Sigmoid colon (tissue), 7 donors: ENCODE measurements around the gene VWA3B. TPM values are rescaled to one million over a fixed set of nuclear protein-coding genes. Genes with fewer than 3 reads are reported as not detected.
"Not testable (repeated sequence)": the region's sequence is repeated elsewhere in the genome, so short reads cannot be mapped to it uniquely, and the experiment has no call there.

ENCODE experiments used
- DNase-seq: peaks from one replicate; pipeline ENCODE4 v3.0.0-alpha.2; 2019
- H3K27ac ChIP-seq, 4 donors: fragments of 200-600 bp; sonication (generic); one replicate each; pipeline ENCODE4 v1.5.1; 2016 to 2019; ENCODE audit warnings: mild to moderate bottlenecking in 1 of 4
- H3K27me3 ChIP-seq, 3 donors: fragments of 200-600 bp; sonication (generic); one replicate each; pipeline ENCODE4 v1.5.1; 2019; ENCODE audit warnings: mild to moderate bottlenecking in 1 of 3
- H3K36me3 ChIP-seq, 4 donors: fragments of 200-600 bp; sonication (generic); one replicate each; pipeline ENCODE4 v1.5.1; 2016 to 2019
- H3K4me1 ChIP-seq, 4 donors: fragments of 200-600 bp; sonication (generic); one replicate each; pipeline ENCODE4 v1.5.1; 2017 to 2019
- H3K4me3 ChIP-seq, 4 donors: fragments of 200-600 bp; sonication (generic); one replicate each; pipeline ENCODE4 v1.5.1; 2017 to 2019; ENCODE audit warnings: mild to moderate bottlenecking in 2 of 4, moderate library complexity in 1 of 4
- H3K9me3 ChIP-seq, 4 donors: fragments of 200-600 bp in 3 of 4; sonication (generic) in 3 of 4; one replicate each; pipeline versions ENCODE4 v1.5.1 to v1.6.1; 2013 to 2019
- EP300 ChIP-seq, 4 donors: sonication (generic); formaldehyde crosslinking; IDR thresholded peaks; one replicate each; pipeline ENCODE4 v1.6.1; 2017; ENCODE audit warnings: antibody characterized with exemption in 4 of 4
- POLR2A ChIP-seq, 2 donors: fragments of 450-650 bp; IDR thresholded peaks; one replicate each; pipeline ENCODE4 v1.6.1; 2016; ENCODE audit warnings: antibody characterized with exemption in 2 of 2, mild to moderate bottlenecking in 2 of 2, moderate library complexity in 2 of 2
- POLR2AphosphoS5 ChIP-seq, 4 donors: sonication (generic); formaldehyde crosslinking; IDR thresholded peaks; one replicate each; pipeline ENCODE4 v1.6.1; 2017; ENCODE audit warnings: antibody characterized with exemption in 4 of 4
- WGBS, 2 donors: extraction: QIAGEN DNeasy Blood & Tissue Kit; methylation state at CpG; one replicate each; pipeline ENCODE4 v1.1.7; 2013; 5-methylcytosine and 5-hydroxymethylcytosine counted together
- intact Hi-C: fragments of 100-400 bp; cut with DNase I; formaldehyde crosslinking; loops from one replicate; pipeline ENCODE4 v1.15.1; 2023
- polyA plus RNA-seq, 3 donors: library from polyadenylated mRNA; stranded (reverse); fragments of 200-250 nt; gene quantifications; one replicate each; pipeline ENCODE4 v1.2.3, GENCODE V29; 2013
- total RNA-seq, 4 donors: library from RNA; depleted of rRNA; stranded (reverse); fragments of >200 nt; gene quantifications; one replicate each; pipeline ENCODE4 v1.1.0, GENCODE V29; 2016
- TF ChIP-seq, protein P1 (sequence below), 4 experiments: fragments of 450-650 bp in 3 of 4; fragments of 200-600 bp in 1 of 4; IDR thresholded peaks; one replicate each; pipeline ENCODE4 v1.5.1; 2016 to 2019; ENCODE audit warnings: antibody characterized with exemption in 4 of 4, mild to moderate bottlenecking in 3 of 4, moderate library complexity in 2 of 4
- donor health status: healthy with polysubstance abuse.
- donor health status: Bipolar disorder and iron deficiency.
- donor health status: healthy.

The VWA3B gene
- total and polyA plus RNA-seq, 7 donors = 0.55 to 1.4 (median 1.2) TPM; not detected in 3

- no peaks in the 10 kb centered on the region for H3K9me3 ChIP-seq
- H3K4me1 ChIP-seq = peaks cover 0 to 8% (median 0%) of the 10 kb centered on the region in 4 donors
- intact Hi-C loops = no loop called here
- H3K27me3 ChIP-seq = no peaks in the 10 kb centered on the region
- H3K4me3 ChIP-seq = no peak overlapping the region
- WGBS, 2 donors = 51 to 86% methylated on average over 8 of the region's 8 CpGs
- DNase-seq = no peak
- H3K27ac ChIP-seq = no peak overlapping the region
- no peaks in the 10 kb centered on the region for H3K36me3 ChIP-seq
- TF ChIP-seq POLR2A (IDR thresholded peaks at IDR 0.05) (no peak), POLR2AphosphoS5 (IDR thresholded peaks at IDR 0.05) (no peak), EP300 (IDR thresholded peaks at IDR 0.05) (no peak)
- TF ChIP-seq, protein P1, sequence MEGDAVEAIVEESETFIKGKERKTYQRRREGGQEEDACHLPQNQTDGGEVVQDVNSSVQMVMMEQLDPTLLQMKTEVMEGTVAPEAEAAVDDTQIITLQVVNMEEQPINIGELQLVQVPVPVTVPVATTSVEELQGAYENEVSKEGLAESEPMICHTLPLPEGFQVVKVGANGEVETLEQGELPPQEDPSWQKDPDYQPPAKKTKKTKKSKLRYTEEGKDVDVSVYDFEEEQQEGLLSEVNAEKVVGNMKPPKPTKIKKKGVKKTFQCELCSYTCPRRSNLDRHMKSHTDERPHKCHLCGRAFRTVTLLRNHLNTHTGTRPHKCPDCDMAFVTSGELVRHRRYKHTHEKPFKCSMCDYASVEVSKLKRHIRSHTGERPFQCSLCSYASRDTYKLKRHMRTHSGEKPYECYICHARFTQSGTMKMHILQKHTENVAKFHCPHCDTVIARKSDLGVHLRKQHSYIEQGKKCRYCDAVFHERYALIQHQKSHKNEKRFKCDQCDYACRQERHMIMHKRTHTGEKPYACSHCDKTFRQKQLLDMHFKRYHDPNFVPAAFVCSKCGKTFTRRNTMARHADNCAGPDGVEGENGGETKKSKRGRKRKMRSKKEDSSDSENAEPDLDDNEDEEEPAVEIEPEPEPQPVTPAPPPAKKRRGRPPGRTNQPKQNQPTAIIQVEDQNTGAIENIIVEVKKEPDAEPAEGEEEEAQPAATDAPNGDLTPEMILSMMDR (IDR thresholded peaks at IDR 0.05) = no peak
These were observed 36.3 kb downstream of the VWA3B start for GRCh38 chr2:98123286-98123685.

DNA sequence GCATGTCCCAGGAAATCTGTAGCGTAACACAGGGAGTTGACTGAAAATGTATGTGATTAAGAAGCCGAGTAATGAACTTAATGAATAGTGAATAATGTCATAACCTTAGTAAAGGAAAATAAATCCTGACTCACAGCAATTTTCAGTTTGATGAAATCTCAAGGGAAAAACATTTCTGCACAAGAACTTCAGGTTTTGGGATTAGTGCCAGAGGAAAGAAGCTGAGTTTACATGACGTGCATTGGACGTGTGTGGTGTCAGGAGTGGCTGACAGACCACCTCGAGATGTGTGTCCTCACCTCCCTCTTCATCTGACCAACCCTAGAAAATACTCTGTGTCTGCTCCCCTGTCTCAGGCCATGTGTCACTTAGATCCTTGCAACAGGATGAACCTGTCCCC is 39.1 kb downstream of the VWA3B start:
- 85 to 94% methylated on average over 5 of the region's 5 CpGs for WGBS, 2 donors
- intact Hi-C loops = no loop called here
- Histone ChIP-seq H3K36me3 (no peaks in the 10 kb centered on the region), H3K27me3 (no peaks in the 10 kb centered on the region), H3K27ac (peak overlapping the region in 2 of 4 donors; percentile 10 to 18), H3K4me3 (no peak overlapping the region), H3K4me1 (peaks cover 0 to 8% (median 0%) of the 10 kb centered on the region in 4 donors), H3K9me3 (no peaks in the 10 kb centered on the region)
- TF ChIP-seq, protein P1 (IDR thresholded peaks at IDR 0.05) = no peak
- TF ChIP-seq POLR2A (IDR thresholded peaks at IDR 0.05) (no peak), EP300 (IDR thresholded peaks at IDR 0.05) (no peak), POLR2AphosphoS5 (IDR thresholded peaks at IDR 0.05) (peak in 1 of 4 donors; percentile 20)
- no peak for DNase-seq

GRCh38 chr2:98127229-98127989 is 40.4 kb downstream of the VWA3B start:
- no peak overlapping the region for H3K27ac ChIP-seq
- peaks cover 0 to 8% (median 0%) of the 10 kb centered on the region in 4 donors for H3K4me1 ChIP-seq
- intact Hi-C loops = no loop called here
- 73 to 78% methylated on average over 15 of the region's 15 CpGs for WGBS, 2 donors
- no peak overlapping the region for H3K4me3 ChIP-seq
- H3K9me3 ChIP-seq = no peaks in the 10 kb centered on the region
- no peaks in the 10 kb centered on the region for H3K36me3 ChIP-seq
- DNase-seq = no peak
- H3K27me3 ChIP-seq = no peaks in the 10 kb centered on the region
- TF ChIP-seq, protein P1 (IDR thresholded peaks at IDR 0.05) = no peak
- no peak for TF ChIP-seq POLR2A (IDR thresholded peaks at IDR 0.05)
- TF ChIP-seq POLR2AphosphoS5 (IDR thresholded peaks at IDR 0.05) = no peak
- TF ChIP-seq EP300 (IDR thresholded peaks at IDR 0.05) = no peak

DNA sequence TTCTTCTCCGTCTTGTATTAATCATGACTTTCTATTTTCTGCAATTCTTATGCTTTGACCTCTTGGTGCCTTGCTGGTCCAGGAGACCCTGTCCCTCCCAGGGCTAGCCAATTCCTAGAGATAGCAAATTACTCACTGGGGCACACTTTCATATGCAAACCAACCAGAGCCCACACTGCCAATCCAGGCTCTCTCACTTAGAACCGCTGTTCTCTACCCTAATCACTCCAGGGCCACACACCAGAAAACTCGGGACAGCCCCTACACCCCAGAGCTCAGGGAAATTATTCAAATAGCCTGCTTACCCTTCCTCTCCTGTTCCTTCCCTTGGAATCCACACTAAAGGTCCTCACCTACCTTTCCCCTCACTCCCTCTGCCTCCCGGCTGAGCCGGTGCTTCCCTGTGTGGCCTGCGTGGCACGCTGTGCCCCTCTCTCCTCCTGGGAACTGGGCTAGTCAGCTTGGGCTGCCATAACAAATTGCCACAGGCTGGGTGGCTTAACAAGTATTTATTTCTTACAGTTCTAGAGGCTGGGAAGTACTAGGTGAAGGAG is 41.7 kb downstream of the VWA3B start:
- no peaks in the 10 kb centered on the region for H3K36me3 ChIP-seq
- no peaks in the 10 kb centered on the region for H3K9me3 ChIP-seq
- WGBS, 2 donors = 90 to 95% methylated on average over 7 of the region's 7 CpGs
- no peak overlapping the region for H3K4me3 ChIP-seq
- TF ChIP-seq POLR2AphosphoS5 (IDR thresholded peaks at IDR 0.05) (no peak), POLR2A (IDR thresholded peaks at IDR 0.05) (no peak), EP300 (IDR thresholded peaks at IDR 0.05) (no peak)
- TF ChIP-seq, protein P1 (IDR thresholded peaks at IDR 0.05) = no peak
- H3K27ac ChIP-seq = no peak overlapping the region
- intact Hi-C loops = no loop called here
- no peaks in the 10 kb centered on the region for H3K27me3 ChIP-seq
- no peaks in the 10 kb centered on the region for H3K4me1 ChIP-seq
- no peak for DNase-seq

DNA sequence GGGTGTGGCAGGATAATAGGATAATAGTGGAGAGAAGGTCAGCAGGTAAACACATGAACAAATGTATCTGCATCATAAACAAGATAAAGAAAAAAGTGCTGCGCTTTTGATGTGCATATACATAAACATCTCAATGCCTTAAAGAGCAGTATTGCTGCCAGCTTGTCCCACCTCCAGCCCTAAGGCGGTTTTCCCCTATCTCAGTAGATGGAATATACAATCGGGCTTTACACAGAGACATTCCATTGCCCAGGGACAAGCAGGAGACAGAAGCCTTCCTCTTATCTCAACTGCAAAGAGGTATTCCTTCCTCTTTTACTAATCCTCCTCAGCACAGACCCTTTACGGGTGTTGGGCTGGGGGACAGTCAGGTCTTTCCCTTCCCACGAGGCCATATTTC is 43.1 kb downstream of the VWA3B start:
- H3K27me3 ChIP-seq, H3K4me1 ChIP-seq, H3K9me3 ChIP-seq, H3K27ac ChIP-seq, intact Hi-C loops, H3K36me3 ChIP-seq, DNase-seq, H3K4me3 ChIP-seq: not testable (repeated sequence)
- 64 to 69% methylated on average over 5 of the region's 5 CpGs for WGBS, 2 donors
